ENCODE results near the gene COL9A3.
A peak's percentile ranks its signal among the peaks of the same experiment; 100 is the strongest.

Gene COL9A3

GRCh38 chr20:62824476-62825332 lies 7.9 kb downstream of the COL9A3 start:
- DNase-seq: no peak

- no peak for DNase-seq
These were observed 8.6 kb downstream of the COL9A3 start for GRCh38 chr20:62825333-62825985.

GRCh38 chr20:62825986-62826645 lies 9.3 kb downstream of the COL9A3 start:
- no peak for DNase-seq

- DNase-seq: no peak
These were observed 9.9 kb downstream of the COL9A3 start for GRCh38 chr20:62826646-62827310.

- DNase-seq: no peak
These were observed 10.6 kb downstream of the COL9A3 start for GRCh38 chr20:62827311-62828038.

- no peak for DNase-seq
These were observed 11.2 kb downstream of the COL9A3 start for GRCh38 chr20:62828051-62828450.

GRCh38 chr20:62828511-62829230 lies 11.8 kb downstream of the COL9A3 start:
- peak; percentile 30 for DNase-seq

- peak; percentile 45 for DNase-seq
These were observed 12.7 kb downstream of the COL9A3 start for GRCh38 chr20:62829231-62830230.

- DNase-seq: peak; percentile 38
These were observed 13.4 kb downstream of the COL9A3 start for GRCh38 chr20:62830251-62830650.

GRCh38 chr20:62830821-62831220 lies 14.0 kb downstream of the COL9A3 start:
- DNase-seq: peak; percentile 48

- DNase-seq: peak; percentile 70
These were observed 14.5 kb downstream of the COL9A3 start for GRCh38 chr20:62831361-62831788.

- DNase-seq: no peak
These were observed 15.0 kb downstream of the COL9A3 start for GRCh38 chr20:62831854-62832211.

- peak; percentile 65 for DNase-seq
These were observed 15.5 kb downstream of the COL9A3 start for GRCh38 chr20:62832212-62832922.

- DNase-seq: no peak
These were observed 16.1 kb downstream of the COL9A3 start for GRCh38 chr20:62832951-62833391.

- no peak for DNase-seq
These were observed 18.3 kb downstream of the COL9A3 start for GRCh38 chr20:62834967-62835730.

GRCh38 chr20:62835931-62836861 lies 19.3 kb downstream of the COL9A3 start:
- DNase-seq: peak; percentile 49

GRCh38 chr20:62836967-62837490 lies 20.2 kb downstream of the COL9A3 start:
- DNase-seq: no peak

- DNase-seq: no peak
These were observed 20.9 kb downstream of the COL9A3 start for GRCh38 chr20:62837790-62838127.

All from right forelimb (tissue), 1 donor.